DOHH2 (cell line): ENCODE measurements around the gene REXO1.
"Not testable (repeated sequence)": the region's sequence is repeated elsewhere in the genome, so short reads cannot be mapped to it uniquely, and the experiment has no call there.

Experiments
- CTCF ChIP-seq: fragments of 200-600 bp; sonication (generic); IDR thresholded peaks from one replicate; pipeline ENCODE4 v1.5.1; 2014; ENCODE audit warnings: antibody characterized with exemption, mild to moderate bottlenecking, low read depth, low read length; ENCODE audit not compliant: poor library complexity, severe bottlenecking
- EZH2phosphoT487 ChIP-seq: fragments of 200-600 bp; sonication (generic); IDR thresholded peaks from 2 replicates; pipeline ENCODE4 v1.6.1; 2017; ENCODE audit warnings: borderline replicate concordance, mild to moderate bottlenecking, antibody characterized with exemption, low read length, moderate library complexity, mixed read lengths

DNA sequence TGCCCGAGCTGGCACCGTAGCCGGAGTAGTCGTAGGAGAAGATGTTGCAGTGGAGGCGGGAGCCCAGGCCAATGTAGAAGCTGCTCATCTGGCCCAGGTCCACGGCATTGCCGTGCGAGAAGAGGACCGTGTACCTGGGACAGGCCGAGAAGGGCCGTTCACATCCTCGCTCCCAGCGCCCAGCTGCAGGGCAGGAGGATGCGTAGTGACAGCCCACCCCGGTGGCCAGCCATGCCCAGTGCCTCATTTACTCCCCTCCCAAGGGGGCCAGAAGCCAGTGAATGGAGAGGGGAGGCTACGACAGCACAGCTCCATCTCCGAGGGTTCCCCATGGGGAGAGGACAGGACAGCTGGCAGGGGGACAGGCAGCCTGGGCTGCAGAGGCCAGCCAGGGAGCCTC lies 31.7 kb upstream of the REXO1 start:
- TF ChIP-seq CTCF, EZH2phosphoT487: not testable (repeated sequence)
